Loucy (cell line): Measurements from ENCODE around the gene CPVL.

ENCODE experiments used
- CTCF ChIP-seq: fragments of 200-600 bp; sonication (generic); conservative IDR thresholded peaks from 2 replicates; pipeline ENCODE4 v1.5.1; 2014; ENCODE audit warnings: mild to moderate bottlenecking, antibody characterized with exemption, low read length
- EZH2phosphoT487 ChIP-seq: fragments of 200-600 bp; IDR thresholded peaks from 2 replicates; pipeline ENCODE4 v1.6.1; 2018; ENCODE audit warnings: antibody characterized with exemption, mild to moderate bottlenecking, moderate library complexity, borderline replicate concordance

- TF ChIP-seq EZH2phosphoT487 (no peak), CTCF (no peak)
These were observed 146.2 kb downstream of the CPVL start for GRCh38 chr7:28999895-29000716.
